Activated CD8-positive, alpha-beta T cell treated with anti-CD3 and anti-CD28 coated beads for 36 hours (primary cell): ENCODE data around the gene GAST. TPM values are rescaled to one million over a fixed set of nuclear protein-coding genes. Genes with fewer than 3 reads are reported as not detected.

Experiments
- ATAC-seq: fragments of 200-7000 bp; cut with Tn5 transposase; one replicate; pipeline ENCODE4 v1.10.0; 2021; ENCODE audit warnings: mild to moderate bottlenecking, moderate library complexity
- CTCF ChIA-PET: fragments of 350-600 bp; sonication (Branson Sonifier 250); formaldehyde crosslinking; loops from one replicate; lab custom pipeline; 2021; ENCODE audit warnings: antibody characterized with exemption; lab: Charles Lee
- POLR2A ChIA-PET: fragments of 350-600 bp; sonication (Branson Sonifier 250); formaldehyde crosslinking; loops from one replicate; lab custom pipeline; 2021; ENCODE audit warnings: antibody characterized with exemption; lab: Charles Lee
- DNase-seq: peaks from one replicate; pipeline ENCODE4 v3.0.0-alpha.2; 2020
- H3K27ac Mint-ChIP-seq: one replicate; pipeline ENCODE4 v1.8.0; 2021; ENCODE audit warnings: mild to moderate bottlenecking, mixed read lengths
- H3K27me3 Mint-ChIP-seq: one replicate; pipeline ENCODE4 v1.8.0; 2021; ENCODE audit warnings: mixed read lengths
- H3K36me3 Mint-ChIP-seq: one replicate; pipeline ENCODE4 v1.8.0; 2021; ENCODE audit warnings: low read depth, mixed read lengths
- H3K4me1 Mint-ChIP-seq: one replicate; pipeline ENCODE4 v1.8.0; 2021; ENCODE audit warnings: low read depth, mixed read lengths
- H3K4me3 Mint-ChIP-seq: one replicate; pipeline ENCODE4 v1.8.0; 2021; ENCODE audit warnings: mild to moderate bottlenecking, moderate library complexity, mixed read lengths
- H3K9me3 Mint-ChIP-seq: one replicate; pipeline ENCODE4 v1.8.0; 2021; ENCODE audit warnings: mixed read lengths
- CTCF ChIP-seq: fragments of 200-600 bp; IDR thresholded peaks from one replicate; pipeline ENCODE4 v1.8.0; 2022; ENCODE audit warnings: antibody characterized with exemption, mild to moderate bottlenecking
- intact Hi-C: fragments of 100-400 bp; cut with micrococcal nuclease; formaldehyde crosslinking; loops from one replicate; pipeline ENCODE4 v1.10.0; 2022
- total RNA-seq, 2 experiments: library from RNA; stranded (reverse); gene quantifications; one replicate each; pipeline ENCODE4 v1.2.3, GENCODE V29; 2021

GAST gene
- total RNA-seq, 2 experiments from 2014 or later = not detected

GRCh38 chr17:41754066-41754465 is 41.9 kb downstream of the GAST start:
- no peak overlapping the region for H3K27ac Mint-ChIP-seq
- intact Hi-C loops = no loop called here
- no peak for TF ChIP-seq CTCF
- no peak for ATAC-seq
- ChIA-PET POLR2A (interaction anchor here (0.8 kb wide), 1 partner anchor 100 kb away, joined by 3 read pairs; no protein-coding TSS in a partner anchor), CTCF (no interaction called here)
- no peaks in the 10 kb centered on the region for H3K36me3 Mint-ChIP-seq
- H3K9me3 Mint-ChIP-seq = no peaks in the 10 kb centered on the region
- no peak for DNase-seq
- H3K4me3 Mint-ChIP-seq = no peak overlapping the region
- H3K27me3 Mint-ChIP-seq = no peaks in the 10 kb centered on the region
- no peaks in the 10 kb centered on the region for H3K4me1 Mint-ChIP-seq

GRCh38 chr17:41758601-41759000 is 46.5 kb downstream of the GAST start:
- no peaks in the 10 kb centered on the region for H3K4me1 Mint-ChIP-seq
- intact Hi-C loops = no loop called here
- ATAC-seq (no peak), DNase-seq (no peak)
- H3K27ac Mint-ChIP-seq = no peak overlapping the region
- no peak for TF ChIP-seq CTCF
- no peak overlapping the region for H3K4me3 Mint-ChIP-seq
- H3K27me3 Mint-ChIP-seq = no peaks in the 10 kb centered on the region
- ChIA-PET POLR2A (interaction anchor here (1.1 kb wide), 1 partner anchor 69 kb away, joined by 3 read pairs; no protein-coding TSS in a partner anchor), CTCF (no interaction called here)
- H3K36me3 Mint-ChIP-seq = no peaks in the 10 kb centered on the region
- H3K9me3 Mint-ChIP-seq = no peaks in the 10 kb centered on the region

GRCh38 chr17:41760878-41761277 is 48.7 kb downstream of the GAST start:
- ATAC-seq (no peak), DNase-seq (no peak)
- Mint-ChIP-seq H3K27ac (no peak overlapping the region), H3K4me3 (no peak overlapping the region), H3K4me1 (no peaks in the 10 kb centered on the region), H3K27me3 (no peaks in the 10 kb centered on the region), H3K36me3 (no peaks in the 10 kb centered on the region), H3K9me3 (no peaks in the 10 kb centered on the region)
- ChIA-PET POLR2A (interaction anchor here (0.7 kb wide), 1 partner anchor 41 kb away, joined by 3 read pairs; no protein-coding TSS in a partner anchor), CTCF (interaction anchor here (0.9 kb wide), 2 partner anchors 25 to 41 kb away, joined by 3 to 4 read pairs; no protein-coding TSS in a partner anchor)
- TF ChIP-seq CTCF = no peak
- intact Hi-C loops = no loop called here

- TF ChIP-seq CTCF = no peak
- Mint-ChIP-seq H3K36me3 (no peaks in the 10 kb centered on the region), H3K9me3 (no peaks in the 10 kb centered on the region), H3K27ac (no peak overlapping the region), H3K4me1 (no peaks in the 10 kb centered on the region), H3K27me3 (no peaks in the 10 kb centered on the region), H3K4me3 (no peak overlapping the region)
- DNase-seq (no peak), ATAC-seq (no peak)
- ChIA-PET POLR2A (interaction anchor here (1.0 kb wide), 2 partner anchors 24 to 27 kb away, joined by 3 to 5 read pairs; partner anchors contain the start of gene JUP), CTCF (no interaction called here)
- intact Hi-C loops = no loop called here
Measured at GRCh38 chr17:41762391-41762790, 50.3 kb downstream of the GAST start.

GRCh38 chr17:41762841-41763240 is 50.7 kb downstream of the GAST start:
- CTCF ChIA-PET = interaction anchor here (1.2 kb wide), 1 partner anchor 32 kb away, joined by 3 read pairs; no protein-coding TSS in a partner anchor
- no peaks in the 10 kb centered on the region for H3K4me1 Mint-ChIP-seq
- ATAC-seq (no peak), DNase-seq (no peak)
- POLR2A ChIA-PET = interaction anchor here (1.0 kb wide), 2 partner anchors 24 to 27 kb away, joined by 3 to 5 read pairs; partner anchors contain the start of gene JUP
- no peaks in the 10 kb centered on the region for H3K9me3 Mint-ChIP-seq
- TF ChIP-seq CTCF = no peak
- intact Hi-C loops = no loop called here
- no peaks in the 10 kb centered on the region for H3K27me3 Mint-ChIP-seq
- no peak overlapping the region for H3K4me3 Mint-ChIP-seq
- H3K27ac Mint-ChIP-seq = no peak overlapping the region
- no peaks in the 10 kb centered on the region for H3K36me3 Mint-ChIP-seq
